Activated B cell treated with CpG ODN at 0.5 μM for 24 hours (primary cell): ENCODE data around the gene NDUFS3. TPM values are rescaled to one million over a fixed set of nuclear protein-coding genes. Genes with fewer than 3 reads are reported as not detected.

Experiments
- ATAC-seq: fragments of 200-7000 bp; cut with Tn5 transposase; one replicate; pipeline ENCODE4 v1.10.0; 2021; ENCODE audit warnings: low read depth, mild to moderate bottlenecking, moderate library complexity
- CTCF ChIA-PET: fragments of 350-600 bp; sonication (Branson Sonifier 250); formaldehyde crosslinking; loops from one replicate; lab custom pipeline; 2021; ENCODE audit warnings: antibody characterized with exemption; lab: Charles Lee
- POLR2A ChIA-PET: fragments of 350-600 bp; sonication (Branson Sonifier 250); formaldehyde crosslinking; loops from one replicate; lab custom pipeline; 2021; ENCODE audit warnings: antibody characterized with exemption; lab: Charles Lee
- DNase-seq: peaks from one replicate; pipeline ENCODE4 v3.0.0; 2022
- H3K27ac Mint-ChIP-seq: one replicate; pipeline ENCODE4 v1.8.0; 2020; ENCODE audit warnings: mixed read lengths
- H3K27me3 Mint-ChIP-seq: one replicate; pipeline ENCODE4 v1.8.0; 2021; ENCODE audit warnings: mixed read lengths
- H3K36me3 Mint-ChIP-seq: one replicate; pipeline ENCODE4 v1.8.0; 2021; ENCODE audit warnings: low read depth, mixed read lengths
- H3K4me1 Mint-ChIP-seq: one replicate; pipeline ENCODE4 v1.8.0; 2021; ENCODE audit warnings: mixed read lengths
- H3K4me3 Mint-ChIP-seq: one replicate; pipeline ENCODE4 v1.8.0; 2020; ENCODE audit warnings: mild to moderate bottlenecking, mixed read lengths
- H3K9me3 Mint-ChIP-seq: one replicate; pipeline ENCODE4 v1.8.0; 2020; ENCODE audit warnings: mixed read lengths
- CTCF ChIP-seq: fragments of 200-600 bp; IDR thresholded peaks from one replicate; pipeline ENCODE4 v1.8.0; 2022; ENCODE audit warnings: antibody characterized with exemption, mild to moderate bottlenecking
- intact Hi-C: fragments of 100-400 bp; cut with micrococcal nuclease; formaldehyde crosslinking; loops from one replicate; pipeline ENCODE4 v1.15.1; 2024
- total RNA-seq: library from RNA; stranded (reverse); gene quantifications from 2 replicates; pipeline ENCODE4 v1.2.3, GENCODE V29; 2022

Gene NDUFS3
- total RNA-seq, 1 donor from 2014 or later = 95.9 TPM

DNA sequence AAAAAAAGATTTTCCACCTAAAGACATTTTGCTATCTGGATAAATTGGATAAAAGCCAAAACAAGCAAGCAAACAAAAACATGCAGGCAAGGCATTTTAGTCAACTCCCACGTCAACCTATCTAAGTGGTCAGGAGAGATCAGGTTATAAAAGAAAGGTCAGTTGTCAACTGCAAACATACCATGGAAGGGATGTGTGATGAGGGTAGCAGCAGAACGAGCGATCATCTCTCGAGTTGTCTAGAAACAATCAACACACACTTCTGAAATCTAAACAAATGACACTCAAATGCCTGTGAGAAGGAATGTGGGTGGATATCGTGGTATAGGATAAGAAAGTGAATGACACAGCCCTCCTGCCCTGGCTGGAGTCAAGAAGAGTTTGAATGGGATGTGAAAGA is 52.6 kb downstream of the NDUFS3 start:
- POLR2A ChIA-PET = no interaction called here
- no peak overlapping the region for H3K27ac Mint-ChIP-seq
- intact Hi-C loops = no loop called here

More for the DNA sequence above, 52.6 kb downstream of the NDUFS3 start:
- Mint-ChIP-seq H3K4me3 (no peak overlapping the region), H3K27me3 (no peaks in the 10 kb centered on the region), H3K9me3 (no peaks in the 10 kb centered on the region), H3K4me1 (no peaks in the 10 kb centered on the region), H3K36me3 (peaks cover 78% of the 10 kb centered on the region)
- ATAC-seq = no peak
- CTCF ChIA-PET = no interaction called here
- no peak for DNase-seq
- no peak for TF ChIP-seq CTCF

Other genes starting within 250 kb of the NDUFS3 start
- gene MYBPC3, start 226.4 kb upstream of the NDUFS3 start, total RNA-seq = 0.46 and 0.69 TPM in 2 replicates
- 63.9 and 68.8 TPM in 2 replicates for gene SPI1, start 200.5 kb upstream of the NDUFS3 start, total RNA-seq
- 27.5 and 28.2 TPM in 2 replicates for gene SLC39A13, start 170.5 kb upstream of the NDUFS3 start, total RNA-seq
- 101 and 126 TPM in 2 replicates for gene PSMC3, start 152.6 kb upstream of the NDUFS3 start, total RNA-seq
- 1.1 and 3.5 TPM in 2 replicates for gene RAPSN, start 129.9 kb upstream of the NDUFS3 start, total RNA-seq
- gene CELF1, start 25.9 kb upstream of the NDUFS3 start, total RNA-seq = 129 and 136 TPM in 2 replicates
- 27.1 and 32.8 TPM in 2 replicates for gene PTPMT1, start 13.5 kb upstream of the NDUFS3 start, total RNA-seq
- 19.5 and 20.4 TPM in 2 replicates for gene KBTBD4, start 104 bp upstream of the NDUFS3 start, total RNA-seq
- gene FAM180B, start 7.6 kb downstream of the NDUFS3 start, total RNA-seq = 0.16 TPM in 1 of 2 replicates, not detected in the other
- not detected in 2 replicates for gene C1QTNF4, start 15.3 kb downstream of the NDUFS3 start, total RNA-seq
- 73.3 and 81.7 TPM in 2 replicates for gene MTCH2, start 63.5 kb downstream of the NDUFS3 start, total RNA-seq
- gene AGBL2, start 136.3 kb downstream of the NDUFS3 start, total RNA-seq = 7.0 and 8.2 TPM in 2 replicates
- gene FNBP4, start 188.3 kb downstream of the NDUFS3 start, total RNA-seq = 204 and 233 TPM in 2 replicates